ENCODE measurements around the gene SORCS2. TPM values are rescaled to one million over a fixed set of nuclear protein-coding genes. Genes with fewer than 3 reads are reported as not detected.

SORCS2 gene
- total RNA-seq, 4 donors from 2014 or later: 0.26 to 17.1 (median 2.9) TPM

DNA sequence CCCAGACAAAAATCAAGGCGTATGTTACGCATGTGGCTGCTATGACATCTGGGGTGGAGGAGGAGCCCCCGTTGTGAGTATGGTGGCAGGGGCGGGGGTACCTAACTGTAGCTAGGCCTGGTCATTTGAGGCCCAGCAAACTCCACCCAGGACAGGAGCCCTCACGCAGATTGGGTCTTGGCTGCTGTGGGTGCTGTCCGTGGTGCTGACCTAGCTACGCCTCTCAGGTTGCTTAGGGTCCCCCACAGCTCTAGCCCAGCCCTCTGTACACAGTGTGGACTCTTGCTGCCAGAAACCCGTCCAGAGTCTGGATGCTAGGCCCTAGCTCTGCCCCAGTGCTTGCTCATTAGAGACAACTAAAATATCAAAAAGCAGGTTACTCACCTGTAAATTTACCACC is 389.1 kb downstream of the SORCS2 start:
- no peak for DNase-seq
- intact Hi-C loops (cut with DNase I; ENCODE audit: low total_unique reads): no loop called here
- no peaks in the 10 kb centered on the region for H3K27me3 ChIP-seq
- peaks cover 0 to 8% of the 10 kb centered on the region in 2 donors for H3K9me3 ChIP-seq
- no peaks in the 10 kb centered on the region for H3K36me3 ChIP-seq
- H3K27ac ChIP-seq: no peak overlapping the region
- TF ChIP-seq, protein P1, sequence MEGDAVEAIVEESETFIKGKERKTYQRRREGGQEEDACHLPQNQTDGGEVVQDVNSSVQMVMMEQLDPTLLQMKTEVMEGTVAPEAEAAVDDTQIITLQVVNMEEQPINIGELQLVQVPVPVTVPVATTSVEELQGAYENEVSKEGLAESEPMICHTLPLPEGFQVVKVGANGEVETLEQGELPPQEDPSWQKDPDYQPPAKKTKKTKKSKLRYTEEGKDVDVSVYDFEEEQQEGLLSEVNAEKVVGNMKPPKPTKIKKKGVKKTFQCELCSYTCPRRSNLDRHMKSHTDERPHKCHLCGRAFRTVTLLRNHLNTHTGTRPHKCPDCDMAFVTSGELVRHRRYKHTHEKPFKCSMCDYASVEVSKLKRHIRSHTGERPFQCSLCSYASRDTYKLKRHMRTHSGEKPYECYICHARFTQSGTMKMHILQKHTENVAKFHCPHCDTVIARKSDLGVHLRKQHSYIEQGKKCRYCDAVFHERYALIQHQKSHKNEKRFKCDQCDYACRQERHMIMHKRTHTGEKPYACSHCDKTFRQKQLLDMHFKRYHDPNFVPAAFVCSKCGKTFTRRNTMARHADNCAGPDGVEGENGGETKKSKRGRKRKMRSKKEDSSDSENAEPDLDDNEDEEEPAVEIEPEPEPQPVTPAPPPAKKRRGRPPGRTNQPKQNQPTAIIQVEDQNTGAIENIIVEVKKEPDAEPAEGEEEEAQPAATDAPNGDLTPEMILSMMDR (IDR thresholded peaks at IDR 0.05): no peak
- TF ChIP-seq POLR2A (IDR thresholded peaks at IDR 0.05): no peak
- H3K4me3 ChIP-seq: no peak overlapping the region
- no peaks in the 10 kb centered on the region for H3K4me1 ChIP-seq

GRCh38 chr4:7582313-7583097 is 390.2 kb downstream of the SORCS2 start:
- Histone ChIP-seq H3K27me3 (no peaks in the 10 kb centered on the region), H3K4me1 (no peaks in the 10 kb centered on the region), H3K9me3 (peaks cover 0 to 8% of the 10 kb centered on the region in 2 donors), H3K27ac (no peak overlapping the region), H3K36me3 (no peaks in the 10 kb centered on the region), H3K4me3 (no peak overlapping the region)
- DNase-seq: no peak
- TF ChIP-seq POLR2A (IDR thresholded peaks at IDR 0.05): no peak
- TF ChIP-seq, protein P1 (IDR thresholded peaks at IDR 0.05): no peak
- intact Hi-C loops (cut with DNase I; ENCODE audit: low total_unique reads): no loop called here

GRCh38 chr4:7584098-7584497 is 391.8 kb downstream of the SORCS2 start:
- intact Hi-C loops (cut with DNase I; ENCODE audit: low total_unique reads): no loop called here
- H3K4me1 ChIP-seq: no peaks in the 10 kb centered on the region
- no peak for DNase-seq

GRCh38 chr4:7584606-7585159 is 392.3 kb downstream of the SORCS2 start:
- TF ChIP-seq, protein P1 (IDR thresholded peaks at IDR 0.05): no peak
- no peak for TF ChIP-seq POLR2A (IDR thresholded peaks at IDR 0.05)
- DNase-seq: no peak

More at GRCh38 chr4:7584098-7584497, 391.8 kb downstream of the SORCS2 start:
- H3K9me3 ChIP-seq: no peaks in the 10 kb centered on the region
- H3K4me3 ChIP-seq: no peak overlapping the region
- H3K27me3 ChIP-seq: no peaks in the 10 kb centered on the region
- H3K27ac ChIP-seq: no peak overlapping the region
- TF ChIP-seq, protein P1 (IDR thresholded peaks at IDR 0.05): no peak
- TF ChIP-seq POLR2A (IDR thresholded peaks at IDR 0.05): no peak
- H3K36me3 ChIP-seq: no peaks in the 10 kb centered on the region

DNA sequence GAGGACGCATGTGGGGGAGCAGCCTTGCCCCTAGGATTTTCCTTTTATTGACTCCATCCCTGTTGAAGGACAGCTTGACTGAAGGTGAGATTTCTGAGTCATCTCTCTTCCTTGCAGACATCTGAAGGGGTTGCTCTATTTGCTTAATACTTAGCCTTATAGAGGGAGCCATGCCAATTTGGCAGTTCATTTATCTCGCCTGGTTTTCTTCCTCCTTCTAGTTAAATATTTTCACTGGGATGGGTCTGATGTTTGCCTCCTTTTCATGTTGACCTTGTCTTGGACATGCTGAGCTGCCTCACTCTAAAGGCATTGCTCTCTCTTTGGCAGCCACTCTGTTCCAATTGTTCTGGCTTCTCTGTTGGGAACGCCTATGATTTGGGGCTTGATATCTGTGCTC is 393.4 kb downstream of the SORCS2 start:
- Histone ChIP-seq H3K36me3 (no peaks in the 10 kb centered on the region), H3K9me3 (no peaks in the 10 kb centered on the region), H3K27ac (no peak overlapping the region), H3K4me1 (no peaks in the 10 kb centered on the region), H3K27me3 (no peaks in the 10 kb centered on the region), H3K4me3 (no peak overlapping the region)
- intact Hi-C loops (cut with DNase I; ENCODE audit: low total_unique reads): no loop called here
- peak in 1 of 2 donors; percentile 24 for DNase-seq
- TF ChIP-seq POLR2A (IDR thresholded peaks at IDR 0.05): no peak
- TF ChIP-seq, protein P1 (IDR thresholded peaks at IDR 0.05): no peak

More at GRCh38 chr4:7584606-7585159, 392.3 kb downstream of the SORCS2 start:
- no peaks in the 10 kb centered on the region for H3K4me1 ChIP-seq
- no peaks in the 10 kb centered on the region for H3K36me3 ChIP-seq
- intact Hi-C loops (cut with DNase I; ENCODE audit: low total_unique reads): no loop called here
- no peaks in the 10 kb centered on the region for H3K27me3 ChIP-seq
- H3K9me3 ChIP-seq: no peaks in the 10 kb centered on the region
- no peak overlapping the region for H3K4me3 ChIP-seq
- no peak overlapping the region for H3K27ac ChIP-seq

Data from uterus (tissue), 4 donors.